ENCODE measurements around the gene ZNF678.

Gene ZNF678

DNA sequence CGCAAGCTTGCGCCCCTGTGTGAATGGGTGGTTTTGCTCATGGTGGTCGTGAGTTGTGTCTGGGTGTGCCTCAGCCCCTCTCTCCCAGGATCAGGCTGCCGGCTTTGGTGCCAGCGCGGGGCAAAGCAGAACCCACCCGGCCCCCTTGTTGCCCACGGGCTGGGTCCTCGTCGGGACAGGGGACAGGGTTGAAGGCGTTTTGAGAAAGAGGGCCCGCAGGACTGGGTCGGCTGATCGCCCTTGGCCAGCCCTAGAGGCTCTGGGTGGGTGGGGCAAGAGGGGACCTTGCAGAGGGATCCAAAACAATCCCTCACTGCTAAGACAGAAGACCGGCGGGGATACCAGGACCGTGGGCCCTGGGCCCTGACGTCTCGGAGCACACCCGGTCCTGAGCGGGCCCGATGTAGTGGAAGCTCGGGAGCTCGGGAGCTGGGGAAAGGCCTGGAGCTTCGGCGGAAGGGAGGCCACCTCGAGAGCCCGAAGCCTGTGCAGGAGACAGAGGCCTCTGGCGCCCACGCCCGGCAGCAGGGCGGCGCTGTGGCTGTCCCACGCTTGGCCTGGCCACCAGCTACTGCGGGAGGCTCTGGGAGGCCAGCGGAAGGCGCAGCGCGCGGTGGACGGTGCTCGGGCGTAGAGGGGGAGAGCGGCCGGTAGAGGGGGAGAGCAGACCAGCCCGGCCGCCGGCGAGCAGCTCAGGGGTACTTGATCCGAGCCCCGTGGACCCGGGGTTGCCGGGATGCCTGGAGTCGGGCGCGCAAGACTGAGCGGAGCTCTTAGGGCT is 2.8 kb upstream of the ZNF678 start:
- Histone ChIP-seq H3K36me3 (ENCODE audit: insufficient read depth, low read length) (no peaks in the 10 kb centered on the region), H3K4me3 (ENCODE audit: low read length) (no peak overlapping the region), H2AFZ (ENCODE audit: low read depth, low read length) (no peak overlapping the region), H3K9me3 (ENCODE audit: low read length) (peaks cover 13% of the 10 kb centered on the region), H3K4me1 (ENCODE audit: insufficient read depth, low read length) (peaks cover 4% of the 10 kb centered on the region), H3K27me3 (ENCODE audit: insufficient read depth, low read length) (no peaks in the 10 kb centered on the region)

- Histone ChIP-seq H2AFZ (ENCODE audit: low read depth, low read length) (no peak overlapping the region), H3K4me3 (ENCODE audit: low read length) (no peak overlapping the region), H3K36me3 (ENCODE audit: insufficient read depth, low read length) (peaks cover 3% of the 10 kb centered on the region), H3K27me3 (ENCODE audit: insufficient read depth, low read length) (no peaks in the 10 kb centered on the region), H3K9me3 (ENCODE audit: low read length) (peaks cover 20% of the 10 kb centered on the region), H3K4me1 (ENCODE audit: insufficient read depth, low read length) (peaks cover 4% of the 10 kb centered on the region)
Measured at GRCh38 chr1:227561241-227561907, 2.0 kb upstream of the ZNF678 start.

DNA sequence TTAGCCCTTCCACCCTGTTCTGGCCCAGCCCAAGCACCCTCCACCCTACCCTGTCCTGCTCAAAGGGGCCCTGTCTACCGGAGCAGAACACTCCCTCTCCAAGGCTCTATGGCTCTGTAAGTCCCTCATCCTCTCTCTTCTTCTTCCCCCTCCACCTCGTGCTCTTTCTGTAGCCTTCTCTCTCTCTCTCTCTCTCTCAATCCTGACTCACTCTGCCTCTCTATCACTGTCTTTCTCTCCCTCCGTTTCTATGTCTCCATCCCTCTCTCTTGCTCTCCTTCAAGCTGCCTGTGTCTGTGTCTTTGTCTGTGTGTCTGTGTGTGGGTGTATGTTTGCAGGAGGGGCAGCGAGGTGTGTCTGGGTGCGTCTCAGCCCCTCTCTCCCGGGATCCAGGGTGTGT is 1.3 kb upstream of the ZNF678 start:
- Histone ChIP-seq H3K36me3 (ENCODE audit: insufficient read depth, low read length) (peaks cover 5% of the 10 kb centered on the region), H3K4me1 (ENCODE audit: insufficient read depth, low read length) (peaks cover 4% of the 10 kb centered on the region), H3K27me3 (ENCODE audit: insufficient read depth, low read length) (no peaks in the 10 kb centered on the region), H2AFZ (ENCODE audit: low read depth, low read length) (no peak overlapping the region), H3K4me3 (ENCODE audit: low read length) (no peak overlapping the region), H3K9me3 (ENCODE audit: low read length) (peaks cover 21% of the 10 kb centered on the region)

DNA sequence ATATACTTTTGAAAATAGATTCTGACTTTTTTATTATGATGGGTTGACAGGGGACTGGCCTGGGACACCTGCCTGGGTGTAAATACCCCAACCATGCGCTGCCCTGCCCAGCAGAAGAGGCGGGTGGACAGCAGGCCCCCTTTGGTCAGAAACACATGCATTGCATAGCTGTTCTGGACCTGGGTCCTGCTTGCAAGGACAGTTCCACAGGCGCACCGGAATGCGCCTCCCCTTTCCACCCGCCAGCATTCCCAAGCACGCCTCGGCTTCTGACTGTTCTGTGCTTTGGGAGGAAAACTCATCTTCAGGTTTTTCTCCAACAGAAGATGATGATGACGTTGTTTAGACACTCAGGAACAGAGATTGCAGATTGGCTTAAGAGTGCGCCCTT is 428 bp upstream of the ZNF678 start:
- Histone ChIP-seq H3K9me3 (ENCODE audit: low read length) (peaks cover 25% of the 10 kb centered on the region), H3K27me3 (ENCODE audit: insufficient read depth, low read length) (no peaks in the 10 kb centered on the region), H3K4me1 (ENCODE audit: insufficient read depth, low read length) (peaks cover 6% of the 10 kb centered on the region), H2AFZ (ENCODE audit: low read depth, low read length) (peak overlapping the region; percentile 95), H3K36me3 (ENCODE audit: insufficient read depth, low read length) (peaks cover 5% of the 10 kb centered on the region), H3K4me3 (ENCODE audit: low read length) (peak overlapping the region; percentile 93)

DNA sequence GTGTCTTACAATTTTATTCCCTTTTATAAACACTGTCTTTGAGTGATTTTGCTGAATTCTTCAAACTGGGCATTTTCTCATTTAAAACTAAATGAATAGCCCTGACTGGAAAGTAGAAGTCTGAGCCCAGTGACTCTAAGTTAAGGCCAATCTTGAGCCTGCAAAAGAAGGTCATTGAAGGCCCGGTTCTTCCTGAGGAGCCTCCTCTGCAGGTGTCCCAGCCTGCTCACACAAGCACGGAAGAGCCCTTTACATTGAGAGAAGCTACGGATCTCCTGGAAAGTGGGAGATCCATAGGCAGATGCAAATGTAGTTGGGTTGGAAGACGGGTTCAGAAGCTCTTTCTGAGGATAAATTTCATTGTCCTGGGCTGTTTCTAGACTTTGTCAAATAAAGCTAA is 3.9 kb downstream of the ZNF678 start:
- no peaks in the 10 kb centered on the region for H3K27me3 ChIP-seq (ENCODE audit: insufficient read depth, low read length)
- H3K9me3 ChIP-seq (ENCODE audit: low read length) = peaks cover 32% of the 10 kb centered on the region
- peaks cover 5% of the 10 kb centered on the region for H3K36me3 ChIP-seq (ENCODE audit: insufficient read depth, low read length)
- peaks cover 17% of the 10 kb centered on the region for H3K4me1 ChIP-seq (ENCODE audit: insufficient read depth, low read length)
- H2AFZ ChIP-seq (ENCODE audit: low read depth, low read length) = no peak overlapping the region
- no peak overlapping the region for H3K4me3 ChIP-seq (ENCODE audit: low read length)

- Histone ChIP-seq H3K9me3 (ENCODE audit: low read length) (peaks cover 39% of the 10 kb centered on the region), H3K27me3 (ENCODE audit: insufficient read depth, low read length) (no peaks in the 10 kb centered on the region), H2AFZ (ENCODE audit: low read depth, low read length) (no peak overlapping the region), H3K4me1 (ENCODE audit: insufficient read depth, low read length) (peaks cover 17% of the 10 kb centered on the region), H3K36me3 (ENCODE audit: insufficient read depth, low read length) (peaks cover 5% of the 10 kb centered on the region), H3K4me3 (ENCODE audit: low read length) (no peak overlapping the region)
Measured at GRCh38 chr1:227568593-227568992, 5.2 kb downstream of the ZNF678 start.

DNA sequence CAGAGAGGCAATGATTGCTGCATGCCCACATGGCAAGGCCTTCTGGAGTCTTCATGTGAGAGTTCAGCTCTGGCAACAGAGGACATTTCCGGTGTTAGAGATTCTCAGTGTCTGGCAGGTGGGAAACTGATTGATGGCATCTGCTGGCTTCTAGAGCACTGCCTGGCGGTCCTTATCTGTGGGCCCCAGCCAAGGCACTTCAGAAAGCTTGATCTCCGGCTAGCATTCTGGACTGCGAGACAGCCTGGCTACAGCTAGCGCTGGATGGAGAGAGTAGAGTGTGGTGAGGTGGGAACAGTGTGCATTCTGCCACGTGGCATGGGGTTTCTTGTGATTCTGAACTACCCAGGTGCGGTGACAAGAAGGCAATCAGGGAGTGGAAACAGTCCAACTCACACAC is 9.4 kb downstream of the ZNF678 start:
- H3K36me3 ChIP-seq (ENCODE audit: insufficient read depth, low read length) = no peaks in the 10 kb centered on the region
- no peaks in the 10 kb centered on the region for H3K27me3 ChIP-seq (ENCODE audit: insufficient read depth, low read length)
- H3K4me3 ChIP-seq (ENCODE audit: low read length) = no peak overlapping the region
- H3K4me1 ChIP-seq (ENCODE audit: insufficient read depth, low read length) = peaks cover 12% of the 10 kb centered on the region
- H3K9me3 ChIP-seq (ENCODE audit: low read length) = peaks cover 33% of the 10 kb centered on the region
- no peak overlapping the region for H2AFZ ChIP-seq (ENCODE audit: low read depth, low read length)

DNA sequence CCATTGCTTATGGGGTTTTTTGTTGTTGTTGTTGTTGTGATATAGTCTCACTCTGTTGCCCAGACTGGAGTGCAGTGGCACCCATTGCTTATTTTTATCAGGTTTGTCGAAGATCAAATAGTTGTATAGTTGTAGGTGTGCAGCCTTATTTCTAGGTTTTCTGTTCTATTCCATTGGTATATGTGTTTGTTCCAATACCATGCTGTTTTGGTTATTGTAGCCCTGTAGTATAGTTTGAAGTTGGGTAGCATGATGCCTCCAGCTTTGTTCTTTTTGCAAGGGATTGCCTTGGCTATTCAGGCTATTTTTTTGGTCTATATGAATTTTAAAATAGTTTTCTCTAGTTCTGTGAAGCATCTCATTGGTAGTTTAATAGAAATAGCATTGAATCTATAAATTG is 11.6 kb downstream of the ZNF678 start:
- H3K4me3 ChIP-seq (ENCODE audit: low read length) = no peak overlapping the region
- no peaks in the 10 kb centered on the region for H3K4me1 ChIP-seq (ENCODE audit: insufficient read depth, low read length)
- H2AFZ ChIP-seq (ENCODE audit: low read depth, low read length) = no peak overlapping the region
- no peaks in the 10 kb centered on the region for H3K27me3 ChIP-seq (ENCODE audit: insufficient read depth, low read length)
- H3K36me3 ChIP-seq (ENCODE audit: insufficient read depth, low read length) = no peaks in the 10 kb centered on the region
- H3K9me3 ChIP-seq (ENCODE audit: low read length) = peaks cover 34% of the 10 kb centered on the region

DNA sequence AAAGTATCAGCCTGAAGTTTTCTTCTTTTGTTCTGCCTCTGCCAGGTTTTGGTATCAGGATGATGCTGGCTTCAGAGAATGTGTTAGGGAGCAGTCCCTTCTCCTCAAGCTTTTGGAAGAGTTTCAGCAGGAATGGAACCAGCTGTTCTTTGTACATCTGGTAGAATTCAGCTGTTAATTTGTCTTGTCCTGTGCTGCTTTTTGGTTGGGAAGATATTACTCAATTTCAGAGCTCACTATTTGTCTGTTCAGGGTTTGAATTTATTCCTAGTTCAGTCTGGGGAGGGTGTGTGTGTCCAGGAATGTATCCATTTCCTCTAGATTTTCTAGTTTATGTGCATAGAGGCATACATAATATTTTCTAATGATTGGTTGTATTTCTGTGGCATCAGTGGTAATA is 12.8 kb downstream of the ZNF678 start:
- no peak overlapping the region for H2AFZ ChIP-seq (ENCODE audit: low read depth, low read length)
- H3K27me3 ChIP-seq (ENCODE audit: insufficient read depth, low read length) = no peaks in the 10 kb centered on the region
- H3K9me3 ChIP-seq (ENCODE audit: low read length) = peaks cover 33% of the 10 kb centered on the region
- no peaks in the 10 kb centered on the region for H3K36me3 ChIP-seq (ENCODE audit: insufficient read depth, low read length)
- H3K4me1 ChIP-seq (ENCODE audit: insufficient read depth, low read length) = no peaks in the 10 kb centered on the region
- no peak overlapping the region for H3K4me3 ChIP-seq (ENCODE audit: low read length)

GRCh38 chr1:227577500-227577899 is 14.1 kb downstream of the ZNF678 start:
- Histone ChIP-seq H3K27me3 (ENCODE audit: insufficient read depth, low read length) (no peaks in the 10 kb centered on the region), H3K9me3 (ENCODE audit: low read length) (peaks cover 27% of the 10 kb centered on the region)

DNA sequence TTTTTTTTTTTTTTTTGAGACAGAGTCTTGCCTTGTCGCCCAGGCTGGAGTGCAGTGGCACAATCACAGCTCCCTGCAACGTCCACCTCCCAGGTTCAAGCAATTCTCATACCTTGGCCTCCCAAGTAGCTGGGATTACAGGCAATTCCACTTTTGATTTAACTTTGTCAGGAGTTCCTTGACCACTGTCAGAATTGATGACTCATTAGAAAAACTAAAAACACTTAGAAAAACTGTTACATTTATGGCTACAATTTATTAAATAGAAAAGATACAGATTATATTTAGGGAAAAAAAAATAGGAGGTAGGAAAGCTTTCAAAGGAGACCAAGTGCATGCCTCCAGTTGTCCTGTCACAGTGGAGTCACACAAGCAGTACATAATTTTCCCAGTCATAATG is 20.0 kb downstream of the ZNF678 start:
- Histone ChIP-seq H3K36me3 (ENCODE audit: insufficient read depth, low read length) (peaks cover 3% of the 10 kb centered on the region), H3K9me3 (ENCODE audit: low read length) (peaks cover 43% of the 10 kb centered on the region), H2AFZ (ENCODE audit: low read depth, low read length) (no peak overlapping the region), H3K27me3 (ENCODE audit: insufficient read depth, low read length) (no peaks in the 10 kb centered on the region), H3K4me3 (ENCODE audit: low read length) (no peak overlapping the region), H3K4me1 (ENCODE audit: insufficient read depth, low read length) (no peaks in the 10 kb centered on the region)

More at GRCh38 chr1:227577500-227577899, 14.1 kb downstream of the ZNF678 start:
- Histone ChIP-seq H3K4me1 (ENCODE audit: insufficient read depth, low read length) (no peaks in the 10 kb centered on the region), H3K4me3 (ENCODE audit: low read length) (no peak overlapping the region), H2AFZ (ENCODE audit: low read depth, low read length) (no peak overlapping the region), H3K36me3 (ENCODE audit: insufficient read depth, low read length) (no peaks in the 10 kb centered on the region)

DNA sequence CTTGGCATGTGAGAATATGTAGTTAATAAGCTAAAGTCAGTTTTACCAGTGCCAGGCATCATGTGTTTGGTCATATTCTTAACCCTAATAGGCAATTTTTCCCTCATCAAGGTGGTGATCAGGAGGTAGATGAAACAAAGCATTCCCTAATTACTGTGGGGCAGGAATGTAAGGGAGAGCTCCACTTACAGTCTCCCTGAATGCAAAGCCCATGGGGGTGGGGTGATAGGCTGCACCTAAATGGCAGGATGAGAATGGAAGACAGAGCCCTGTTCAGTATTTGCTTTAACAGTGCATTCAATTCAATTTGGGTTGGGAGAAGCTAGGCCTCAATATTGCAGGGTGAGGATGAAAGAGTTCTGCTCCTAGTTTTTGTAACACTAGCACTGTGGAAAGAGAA is 23.4 kb downstream of the ZNF678 start:
- no peaks in the 10 kb centered on the region for H3K4me1 ChIP-seq (ENCODE audit: insufficient read depth, low read length)
- H3K36me3 ChIP-seq (ENCODE audit: insufficient read depth, low read length) = peaks cover 3% of the 10 kb centered on the region
- H3K4me3 ChIP-seq (ENCODE audit: low read length) = no peak overlapping the region
- peaks cover 35% of the 10 kb centered on the region for H3K9me3 ChIP-seq (ENCODE audit: low read length)
- H2AFZ ChIP-seq (ENCODE audit: low read depth, low read length) = no peak overlapping the region
- no peaks in the 10 kb centered on the region for H3K27me3 ChIP-seq (ENCODE audit: insufficient read depth, low read length)

- H3K4me1 ChIP-seq (ENCODE audit: insufficient read depth, low read length) = no peaks in the 10 kb centered on the region
- H3K27me3 ChIP-seq (ENCODE audit: insufficient read depth, low read length) = no peaks in the 10 kb centered on the region
- H3K36me3 ChIP-seq (ENCODE audit: insufficient read depth, low read length) = peaks cover 4% of the 10 kb centered on the region
- peaks cover 40% of the 10 kb centered on the region for H3K9me3 ChIP-seq (ENCODE audit: low read length)
- no peak overlapping the region for H2AFZ ChIP-seq (ENCODE audit: low read depth, low read length)
- H3K4me3 ChIP-seq (ENCODE audit: low read length) = no peak overlapping the region
Measured at GRCh38 chr1:227587968-227588367, 24.6 kb downstream of the ZNF678 start.
